Esophagus muscularis mucosa (tissue), 4 donors: ENCODE measurements around the gene PSMD13. TPM values are rescaled to one million over a fixed set of nuclear protein-coding genes. Genes with fewer than 3 reads are reported as not detected.

Experiments
- DNase-seq: peaks from one replicate; pipeline ENCODE4 v3.0.0-alpha.2; 2017; ENCODE audit errors: extremely low spot score
- H3K27ac ChIP-seq, 4 donors: fragments of 200-600 bp; sonication (generic); replicated peaks in 1 of 4; 1 replicate in 3 of 4; 2 replicates in 1 of 4; pipeline ENCODE4 v1.5.1; 2016 to 2019; ENCODE audit warnings: mild to moderate bottlenecking in 1 of 4
- H3K27me3 ChIP-seq, 4 donors: fragments of 200-600 bp; sonication (generic); one replicate each; pipeline versions ENCODE4 v1.5.1 to v1.6.0; 2016 to 2019
- H3K36me3 ChIP-seq, 4 donors: fragments of 200-600 bp; sonication (generic); one replicate each; pipeline ENCODE4 v1.5.1; 2016 to 2019
- H3K4me1 ChIP-seq, 4 donors: fragments of 200-600 bp; sonication (generic); one replicate each; pipeline ENCODE4 v1.5.1; 2016 to 2019
- H3K4me3 ChIP-seq, 4 donors: fragments of 200-600 bp; sonication (generic); 1 replicate in 2 of 4; 2 replicates in 2 of 4; pipeline ENCODE4 v1.5.1; 2016 to 2019; ENCODE audit warnings: mild to moderate bottlenecking in 4 of 4, moderate library complexity in 1 of 4
- H3K9me3 ChIP-seq, 4 donors: fragments of 200-600 bp; sonication (generic); 1 replicate in 3 of 4; 2 replicates in 1 of 4; pipeline ENCODE4 v1.5.1; 2016 to 2019
- CTCF ChIP-seq, 3 experiments: fragments of 200-600 bp in 2 of 3; fragments of 450-650 bp in 1 of 3; sonication (generic) in 2 of 3; IDR thresholded peaks; one replicate each; pipeline ENCODE4 v1.5.1; 2017 to 2019; ENCODE audit warnings: antibody characterized with exemption in 3 of 3, mild to moderate bottlenecking in 2 of 3, moderate library complexity in 1 of 3
- EP300 ChIP-seq: sonication (generic); formaldehyde crosslinking; IDR thresholded peaks from one replicate; pipeline ENCODE4 v1.6.1; 2017; ENCODE audit warnings: antibody characterized with exemption
- POLR2A ChIP-seq: fragments of 450-650 bp; IDR thresholded peaks from one replicate; pipeline ENCODE4 v1.6.1; 2017; ENCODE audit warnings: antibody characterized with exemption, moderate library complexity, mild to moderate bottlenecking, low read depth
- POLR2AphosphoS5 ChIP-seq, 2 donors: sonication (generic); formaldehyde crosslinking; IDR thresholded peaks; one replicate each; pipeline ENCODE4 v1.6.1; 2017; ENCODE audit warnings: antibody characterized with exemption in 2 of 2
- WGBS: methylation state at CpG from one replicate; pipeline ENCODE4 v1.1.5; 2018; 5-methylcytosine and 5-hydroxymethylcytosine counted together
- intact Hi-C: fragments of 100-400 bp; cut with DNase I; formaldehyde crosslinking; loops from one replicate; pipeline ENCODE4 v1.15.1; 2023
- total RNA-seq, 4 donors: library from RNA; depleted of rRNA; stranded (reverse); fragments of >200 nt; gene quantifications; one replicate each; pipeline versions ENCODE4 v1.1.0 to v1.2.1, GENCODE V29; 2016

Gene PSMD13
- total RNA-seq, 4 donors from 2014 or later, result 86.4 to 124 (median 94.1) TPM

GRCh38 chr11:221539-221938 is 15.2 kb upstream of the PSMD13 start:
- TF ChIP-seq EP300 (no peak), POLR2A (no peak), POLR2AphosphoS5 (IDR thresholded peaks at IDR 0.05) (peak; percentile 50 to 59)
- 73% methylated on average over 7 of the region's 7 CpGs for WGBS
- intact Hi-C loops, result no loop called here
- Histone ChIP-seq H3K27ac (peak overlapping the region in 3 of 4 donors; percentile 82 to 83 (median 83)), H3K9me3 (no peaks in the 10 kb centered on the region), H3K36me3 (peaks cover 0 to 46% (median 27%) of the 10 kb centered on the region in 4 donors), H3K4me3 (no peak overlapping the region), H3K27me3 (no peaks in the 10 kb centered on the region), H3K4me1 (peaks cover 0 to 28% (median 16%) of the 10 kb centered on the region in 4 donors)
- no peak for DNase-seq

- Histone ChIP-seq H3K4me3 (no peak overlapping the region), H3K9me3 (no peaks in the 10 kb centered on the region), H3K36me3 (peaks cover 0 to 43% (median 24%) of the 10 kb centered on the region in 4 donors), H3K27ac (peak overlapping the region in 3 of 4 donors; percentile 82 to 83 (median 83)), H3K4me1 (peaks cover 0 to 28% (median 16%) of the 10 kb centered on the region in 4 donors), H3K27me3 (no peaks in the 10 kb centered on the region)
- 94% methylated on average over 14 of the region's 14 CpGs for WGBS
- no peak for DNase-seq
- TF ChIP-seq POLR2AphosphoS5 (IDR thresholded peaks at IDR 0.05) (no peak), EP300 (no peak), POLR2A (no peak), CTCF (IDR thresholded peaks at IDR 0.05) (no peak)
- intact Hi-C loops, result no loop called here
Measured at GRCh38 chr11:221998-222789, 14.6 kb upstream of the PSMD13 start.

GRCh38 chr11:223026-223789 is 13.6 kb upstream of the PSMD13 start:
- no peak for TF ChIP-seq CTCF (IDR thresholded peaks at IDR 0.05)
- TF ChIP-seq POLR2AphosphoS5 (IDR thresholded peaks at IDR 0.05), result peak; percentile 49
- peak overlapping the region in 3 of 4 donors; percentile 82 to 83 (median 83) for H3K27ac ChIP-seq
- H3K36me3 ChIP-seq, result peaks cover 0 to 32% (median 21%) of the 10 kb centered on the region in 4 donors
- peaks cover 0 to 28% (median 16%) of the 10 kb centered on the region in 4 donors for H3K4me1 ChIP-seq
- DNase-seq, result no peak
- WGBS, result 60% methylated on average over 16 of the region's 16 CpGs
- H3K4me3 ChIP-seq, result no peak overlapping the region
- intact Hi-C loops, result no loop called here
- no peaks in the 10 kb centered on the region for H3K9me3 ChIP-seq
- no peaks in the 10 kb centered on the region for H3K27me3 ChIP-seq

GRCh38 chr11:223884-224283 is 12.9 kb upstream of the PSMD13 start:
- intact Hi-C loops, result no loop called here
- WGBS, result 89% methylated on average over 7 of the region's 9 CpGs
- H3K9me3 ChIP-seq, result no peaks in the 10 kb centered on the region
- H3K36me3 ChIP-seq, result peaks cover 0 to 29% (median 16%) of the 10 kb centered on the region in 4 donors
- H3K27me3 ChIP-seq, result no peaks in the 10 kb centered on the region
- no peak for TF ChIP-seq POLR2A
- TF ChIP-seq CTCF (IDR thresholded peaks at IDR 0.05), result no peak
- no peak for TF ChIP-seq EP300
- TF ChIP-seq POLR2AphosphoS5 (IDR thresholded peaks at IDR 0.05), result no peak
- peak overlapping the region in 3 of 4 donors; percentile 55 to 83 (median 82) for H3K27ac ChIP-seq
- DNase-seq, result no peak
- no peak overlapping the region for H3K4me3 ChIP-seq
- peaks cover 0 to 28% (median 16%) of the 10 kb centered on the region in 4 donors for H3K4me1 ChIP-seq

GRCh38 chr11:224424-224823 is 12.4 kb upstream of the PSMD13 start:
- peak overlapping the region in 3 of 4 donors; percentile 55 to 83 (median 82) for H3K27ac ChIP-seq
- no peak for DNase-seq

More at GRCh38 chr11:224424-224823, 12.4 kb upstream of the PSMD13 start:
- intact Hi-C loops, result no loop called here
- Histone ChIP-seq H3K27me3 (no peaks in the 10 kb centered on the region), H3K36me3 (peaks cover 0 to 33% (median 13%) of the 10 kb centered on the region in 4 donors), H3K4me3 (no peak overlapping the region), H3K9me3 (no peaks in the 10 kb centered on the region), H3K4me1 (peaks cover 0 to 28% (median 16%) of the 10 kb centered on the region in 4 donors)
- WGBS, result 73% methylated on average over 7 of the region's 7 CpGs
- TF ChIP-seq CTCF (IDR thresholded peaks at IDR 0.05) (no peak), POLR2A (no peak), POLR2AphosphoS5 (IDR thresholded peaks at IDR 0.05) (no peak), EP300 (no peak)
